K562 (cell line): ENCODE measurements around the gene ZBTB22. TPM values are rescaled to one million over a fixed set of nuclear protein-coding genes. Genes with fewer than 3 reads are reported as not detected.

Experiments used
- FOXJ3 ChIP-seq: sonication (generic); formaldehyde crosslinking; IDR thresholded peaks from 2 replicates; pipeline ENCODE4 v1.4.0; 2020; ENCODE audit warnings: mild to moderate bottlenecking, missing genetic modification reagents
- HES1 ChIP-seq: fragments of 450-650 bp; IDR thresholded peaks from 2 replicates; pipeline ENCODE4 v1.6.1; 2016; ENCODE audit warnings: low read depth, mild to moderate bottlenecking, moderate library complexity
- NKRF ChIP-seq: fragments of 450-650 bp; IDR thresholded peaks from 2 replicates; pipeline ENCODE4 v1.6.1; 2016; ENCODE audit warnings: borderline replicate concordance
- PREB ChIP-seq: sonication (generic); formaldehyde crosslinking; IDR thresholded peaks from 2 replicates; pipeline ENCODE4 v1.8.1; 2023; ENCODE audit warnings: mild to moderate bottlenecking, missing genetic modification reagents
- RAD21 ChIP-seq, 2 experiments: fragments of 250-450 bp in 1 of 2; fragments of 450-650 bp in 1 of 2; sonication (Bioruptor Pico) in 1 of 2; formaldehyde crosslinking in 1 of 2; IDR thresholded peaks in 1 of 2; conservative IDR thresholded peaks in 1 of 2; 2 replicates each; pipeline versions ENCODE4 v1.4.0 to v1.8.0; 2020 to 2022; ENCODE audit warnings: mild to moderate bottlenecking in 2 of 2, moderate library complexity in 1 of 2
- WHSC1 ChIP-seq: IDR thresholded peaks from one replicate; pipeline ENCODE4 v1.6.1; 2012; ENCODE audit warnings: low read length, control low read depth, inconsistent platforms
- ZNF347 ChIP-seq: fragments of 450-650 bp; formaldehyde crosslinking; IDR thresholded peaks from 2 replicates; pipeline ENCODE4 v1.4.0; 2020; ENCODE audit warnings: low read depth, mild to moderate bottlenecking, moderate library complexity
- ZNF384 ChIP-seq: IDR thresholded peaks from 2 replicates; pipeline ENCODE4 v1.6.1; 2012; ENCODE audit warnings: low read depth, low read length, improper control_type of control experiment
- polyA plus RNA-seq, 8 experiments: library from polyadenylated mRNA; depleted of rRNA in 4 of 8; stranded (reverse) in 5 of 8; unstranded in 3 of 8; fragments of >200 nt; fragmentation: Nextera tagmentation in 2 of 8; fragmentation: Illumina TruSeq in 1 of 8; extraction: Ambion mirVana in 2 of 8; extraction: Trizol in 1 of 8; gene quantifications; 2 replicates each; pipeline versions ENCODE4 v1.2.1 to v1.2.3, GENCODE V29; 2011 to 2014; ENCODE audit warnings: inconsistent platforms in 1 of 8, missing spikeins in 1 of 8
- total RNA-seq, 7 experiments: library from RNA; depleted of rRNA in 6 of 7; stranded (reverse); fragments of >200 nt in 6 of 7; fragmentation: Illumina TruSeq in 2 of 7; extraction: Trizol in 2 of 7; gene quantifications; 2 replicates each; pipeline versions ENCODE4 v1.2.1 to v1.2.3, GENCODE V29; 2011 to 2021; ENCODE audit warnings: low replicate concordance in 1 of 7
- TF ChIP-seq, protein P1 (sequence below): sonication (generic); formaldehyde crosslinking; IDR thresholded peaks from 2 replicates; pipeline ENCODE4 v1.8.0; 2023; ENCODE audit warnings: mild to moderate bottlenecking, missing genetic modification reagents
- TF ChIP-seq, protein P2 (sequence below): fragments of 450-650 bp; formaldehyde crosslinking; conservative IDR thresholded peaks from 2 replicates; pipeline ENCODE4 v1.4.0; 2022; ENCODE audit warnings: mild to moderate bottlenecking, missing genetic modification characterization
- TF ChIP-seq, protein P3 (sequence below): fragments of 250-450 bp; sonication (Bioruptor Pico); IDR thresholded peaks from 2 replicates; pipeline ENCODE4 v1.9.0; 2021; ENCODE audit warnings: mild to moderate bottlenecking, inconsistent platforms
- TF ChIP-seq, protein P4 (sequence below): fragments of 450-650 bp; formaldehyde crosslinking; IDR thresholded peaks from 2 replicates; pipeline ENCODE4 v1.4.0; 2020; ENCODE audit warnings: mild to moderate bottlenecking, moderate library complexity

Gene ZBTB22
- total and polyA plus RNA-seq, 9 of the 15 experiments (the other 6 are each of a cell fraction or from before 2014, with no cell fraction given) = 0.21 to 11.9 (median 7.1) TPM

DNA sequence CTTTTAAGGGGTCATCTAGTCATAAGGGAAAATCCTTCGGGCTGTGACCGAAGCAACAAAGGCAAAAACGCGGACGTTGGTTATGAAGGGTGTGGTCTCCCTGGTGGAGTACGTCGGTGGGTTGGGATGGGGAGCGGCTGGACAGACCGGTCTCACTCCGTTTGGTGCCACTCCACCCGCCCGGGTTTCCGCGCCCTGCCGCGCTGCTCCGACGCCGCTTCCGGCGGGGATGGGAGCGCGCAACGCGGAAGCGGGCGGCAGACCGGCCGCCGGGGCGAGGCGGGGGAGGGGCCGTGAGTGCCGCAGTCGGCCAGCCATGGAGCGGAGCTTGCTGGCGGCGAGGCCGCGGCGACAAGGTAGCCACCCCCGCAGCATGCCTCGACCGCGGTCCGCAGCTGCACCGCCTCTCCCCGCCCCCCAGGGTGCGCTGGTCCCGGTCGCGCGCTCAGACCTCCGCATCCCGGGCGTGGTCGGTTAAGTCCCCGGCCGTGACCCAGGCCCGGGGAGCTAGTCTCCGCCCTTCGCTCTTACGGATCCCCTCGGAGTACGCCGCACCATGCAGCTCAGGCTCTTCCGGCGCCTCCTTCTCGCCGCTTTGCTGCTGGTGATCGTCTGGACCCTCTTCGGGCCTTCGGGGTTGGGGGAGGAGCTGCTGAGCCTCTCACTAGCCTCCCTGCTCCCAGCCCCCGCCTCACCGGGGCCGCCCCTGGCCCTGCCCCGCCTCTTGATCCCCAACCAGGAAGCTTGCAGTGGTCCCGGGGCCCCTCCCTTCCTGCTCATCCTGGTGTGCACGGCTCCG, 40.5 kb downstream of the ZBTB22 start, which contains the start of gene B3GALT4 (continued):
- TF ChIP-seq PREB (CRISPR knock-in tag) = no peak
- no peak; the same call in 1 of the 2 replicates for TF ChIP-seq ZNF384
- peak; percentile 50 to 52; a peak in 3 of 4 replicates for TF ChIP-seq RAD21 (CRISPR knock-in tag; conservative IDR thresholded peaks at IDR 0.05 in 1 of 2, IDR thresholded peaks at IDR 0.05 in 1 of 2)
- TF ChIP-seq, protein P1, sequence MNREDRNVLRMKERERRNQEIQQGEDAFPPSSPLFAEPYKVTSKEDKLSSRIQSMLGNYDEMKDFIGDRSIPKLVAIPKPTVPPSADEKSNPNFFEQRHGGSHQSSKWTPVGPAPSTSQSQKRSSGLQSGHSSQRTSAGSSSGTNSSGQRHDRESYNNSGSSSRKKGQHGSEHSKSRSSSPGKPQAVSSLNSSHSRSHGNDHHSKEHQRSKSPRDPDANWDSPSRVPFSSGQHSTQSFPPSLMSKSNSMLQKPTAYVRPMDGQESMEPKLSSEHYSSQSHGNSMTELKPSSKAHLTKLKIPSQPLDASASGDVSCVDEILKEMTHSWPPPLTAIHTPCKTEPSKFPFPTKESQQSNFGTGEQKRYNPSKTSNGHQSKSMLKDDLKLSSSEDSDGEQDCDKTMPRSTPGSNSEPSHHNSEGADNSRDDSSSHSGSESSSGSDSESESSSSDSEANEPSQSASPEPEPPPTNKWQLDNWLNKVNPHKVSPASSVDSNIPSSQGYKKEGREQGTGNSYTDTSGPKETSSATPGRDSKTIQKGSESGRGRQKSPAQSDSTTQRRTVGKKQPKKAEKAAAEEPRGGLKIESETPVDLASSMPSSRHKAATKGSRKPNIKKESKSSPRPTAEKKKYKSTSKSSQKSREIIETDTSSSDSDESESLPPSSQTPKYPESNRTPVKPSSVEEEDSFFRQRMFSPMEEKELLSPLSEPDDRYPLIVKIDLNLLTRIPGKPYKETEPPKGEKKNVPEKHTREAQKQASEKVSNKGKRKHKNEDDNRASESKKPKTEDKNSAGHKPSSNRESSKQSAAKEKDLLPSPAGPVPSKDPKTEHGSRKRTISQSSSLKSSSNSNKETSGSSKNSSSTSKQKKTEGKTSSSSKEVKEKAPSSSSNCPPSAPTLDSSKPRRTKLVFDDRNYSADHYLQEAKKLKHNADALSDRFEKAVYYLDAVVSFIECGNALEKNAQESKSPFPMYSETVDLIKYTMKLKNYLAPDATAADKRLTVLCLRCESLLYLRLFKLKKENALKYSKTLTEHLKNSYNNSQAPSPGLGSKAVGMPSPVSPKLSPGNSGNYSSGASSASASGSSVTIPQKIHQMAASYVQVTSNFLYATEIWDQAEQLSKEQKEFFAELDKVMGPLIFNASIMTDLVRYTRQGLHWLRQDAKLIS (CRISPR knock-in tag) = no peak; the same call in none of the 2 replicates
- TF ChIP-seq, protein P2, sequence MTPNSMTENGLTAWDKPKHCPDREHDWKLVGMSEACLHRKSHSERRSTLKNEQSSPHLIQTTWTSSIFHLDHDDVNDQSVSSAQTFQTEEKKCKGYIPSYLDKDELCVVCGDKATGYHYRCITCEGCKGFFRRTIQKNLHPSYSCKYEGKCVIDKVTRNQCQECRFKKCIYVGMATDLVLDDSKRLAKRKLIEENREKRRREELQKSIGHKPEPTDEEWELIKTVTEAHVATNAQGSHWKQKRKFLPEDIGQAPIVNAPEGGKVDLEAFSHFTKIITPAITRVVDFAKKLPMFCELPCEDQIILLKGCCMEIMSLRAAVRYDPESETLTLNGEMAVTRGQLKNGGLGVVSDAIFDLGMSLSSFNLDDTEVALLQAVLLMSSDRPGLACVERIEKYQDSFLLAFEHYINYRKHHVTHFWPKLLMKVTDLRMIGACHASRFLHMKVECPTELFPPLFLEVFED (CRISPR knock-in tag) = peak; percentile 98
- TF ChIP-seq NKRF = no peak
- 0 out of 2 replicates have a peak, but pooled peaks have one; percentile 14 for TF ChIP-seq HES1
- no peak for TF ChIP-seq FOXJ3
- 0 out of 2 replicates have a peak, but pooled peaks have one; percentile 18 for TF ChIP-seq ZNF347 (CRISPR knock-in tag)
- TF ChIP-seq, protein P3, sequence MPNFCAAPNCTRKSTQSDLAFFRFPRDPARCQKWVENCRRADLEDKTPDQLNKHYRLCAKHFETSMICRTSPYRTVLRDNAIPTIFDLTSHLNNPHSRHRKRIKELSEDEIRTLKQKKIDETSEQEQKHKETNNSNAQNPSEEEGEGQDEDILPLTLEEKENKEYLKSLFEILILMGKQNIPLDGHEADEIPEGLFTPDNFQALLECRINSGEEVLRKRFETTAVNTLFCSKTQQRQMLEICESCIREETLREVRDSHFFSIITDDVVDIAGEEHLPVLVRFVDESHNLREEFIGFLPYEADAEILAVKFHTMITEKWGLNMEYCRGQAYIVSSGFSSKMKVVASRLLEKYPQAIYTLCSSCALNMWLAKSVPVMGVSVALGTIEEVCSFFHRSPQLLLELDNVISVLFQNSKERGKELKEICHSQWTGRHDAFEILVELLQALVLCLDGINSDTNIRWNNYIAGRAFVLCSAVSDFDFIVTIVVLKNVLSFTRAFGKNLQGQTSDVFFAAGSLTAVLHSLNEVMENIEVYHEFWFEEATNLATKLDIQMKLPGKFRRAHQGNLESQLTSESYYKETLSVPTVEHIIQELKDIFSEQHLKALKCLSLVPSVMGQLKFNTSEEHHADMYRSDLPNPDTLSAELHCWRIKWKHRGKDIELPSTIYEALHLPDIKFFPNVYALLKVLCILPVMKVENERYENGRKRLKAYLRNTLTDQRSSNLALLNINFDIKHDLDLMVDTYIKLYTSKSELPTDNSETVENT (CRISPR knock-in tag) = peak; percentile 90
- TF ChIP-seq WHSC1 = no peak
- TF ChIP-seq, protein P4, sequence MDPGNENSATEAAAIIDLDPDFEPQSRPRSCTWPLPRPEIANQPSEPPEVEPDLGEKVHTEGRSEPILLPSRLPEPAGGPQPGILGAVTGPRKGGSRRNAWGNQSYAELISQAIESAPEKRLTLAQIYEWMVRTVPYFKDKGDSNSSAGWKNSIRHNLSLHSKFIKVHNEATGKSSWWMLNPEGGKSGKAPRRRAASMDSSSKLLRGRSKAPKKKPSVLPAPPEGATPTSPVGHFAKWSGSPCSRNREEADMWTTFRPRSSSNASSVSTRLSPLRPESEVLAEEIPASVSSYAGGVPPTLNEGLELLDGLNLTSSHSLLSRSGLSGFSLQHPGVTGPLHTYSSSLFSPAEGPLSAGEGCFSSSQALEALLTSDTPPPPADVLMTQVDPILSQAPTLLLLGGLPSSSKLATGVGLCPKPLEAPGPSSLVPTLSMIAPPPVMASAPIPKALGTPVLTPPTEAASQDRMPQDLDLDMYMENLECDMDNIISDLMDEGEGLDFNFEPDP (CRISPR knock-in tag) = no peak; the same call in none of the 2 replicates
